Upper lobe of left lung (tissue), 6 donors: Measurements from ENCODE around the gene SYDE1. TPM values are rescaled to one million over a fixed set of nuclear protein-coding genes. Genes with fewer than 3 reads are reported as not detected.

Experiments
- ATAC-seq, 2 donors: fragments of 200-7000 bp; cut with Tn5 transposase; one replicate each; pipeline ENCODE4 v1.9.1; 2022; ENCODE audit warnings: mild to moderate bottlenecking in 2 of 2, moderate library complexity in 2 of 2; ENCODE audit not compliant: low FRiP score in 2 of 2
- DNase-seq, 2 donors: peaks; one replicate each; pipeline ENCODE4 v3.0.0-alpha.2; 2019 to 2020
- H3K27ac ChIP-seq, 4 donors: fragments of 200-600 bp; sonication (generic); one replicate each; pipeline ENCODE4 v1.5.1; 2016 to 2019
- H3K27me3 ChIP-seq, 4 donors: fragments of 200-600 bp; sonication (generic); one replicate each; pipeline ENCODE4 v1.5.1; 2017 to 2019
- H3K36me3 ChIP-seq, 4 donors: fragments of 200-600 bp; sonication (generic); one replicate each; pipeline ENCODE4 v1.5.1; 2016 to 2019
- H3K4me1 ChIP-seq, 4 donors: fragments of 200-600 bp; sonication (generic); one replicate each; pipeline ENCODE4 v1.5.1; 2018 to 2019
- H3K4me3 ChIP-seq, 4 donors: fragments of 200-600 bp; sonication (generic); one replicate each; pipeline ENCODE4 v1.5.1; 2017 to 2019; ENCODE audit warnings: mild to moderate bottlenecking in 2 of 4, moderate library complexity in 1 of 4
- H3K9me3 ChIP-seq, 4 donors: fragments of 200-600 bp; sonication (generic); one replicate each; pipeline ENCODE4 v1.5.1; 2018 to 2019
- CTCF ChIP-seq, 6 experiments: fragments of 450-650 bp in 4 of 6; fragments of 200-600 bp in 2 of 6; sonication (generic) in 2 of 6; IDR thresholded peaks; one replicate each; pipeline ENCODE4 v1.5.1; 2016 to 2019; ENCODE audit warnings: antibody characterized with exemption in 6 of 6
- EP300 ChIP-seq, 4 donors: sonication (generic); formaldehyde crosslinking; IDR thresholded peaks; one replicate each; pipeline ENCODE4 v1.5.1; 2017; ENCODE audit warnings: antibody characterized with exemption in 4 of 4, control low read depth in 2 of 4
- POLR2A ChIP-seq, 4 donors: fragments of 450-650 bp; IDR thresholded peaks; one replicate each; pipeline ENCODE4 v1.5.1; 2016 to 2017; ENCODE audit warnings: antibody characterized with exemption in 4 of 4, mild to moderate bottlenecking in 2 of 4
- POLR2AphosphoS5 ChIP-seq, 2 donors: sonication (generic); formaldehyde crosslinking; IDR thresholded peaks; one replicate each; pipeline ENCODE4 v1.5.1; 2017; ENCODE audit warnings: antibody characterized with exemption in 2 of 2
- WGBS, 2 donors: methylation state at CpG; one replicate each; pipeline ENCODE4 v1.1.5; 2017 to 2018; 5-methylcytosine and 5-hydroxymethylcytosine counted together
- total RNA-seq, 6 donors: library from RNA; depleted of rRNA in 4 of 6; stranded (reverse); fragments of >200 nt in 4 of 6; gene quantifications; one replicate each; pipeline versions ENCODE4 v1.1.0 to v1.2.1, GENCODE V29; 2016 to 2021
- donor health status: DM: no; HTN: no; CAD: no; lungs with moderate emphysema.
- donor health status: DM: no; HTN: yes; CAD: no; lungs with severe emphysema.

SYDE1 gene
- total RNA-seq, 6 donors from 2014 or later: 7.0 to 28.4 (median 14.2) TPM

GRCh38 chr19:15141143-15141542, 33.9 kb downstream of the SYDE1 start:
- 82 to 89% methylated on average over 25 of the region's 25 CpGs for WGBS, 2 donors

GRCh38 chr19:15142313-15142712, 35.1 kb downstream of the SYDE1 start:
- Histone ChIP-seq H3K36me3 (no peaks in the 10 kb centered on the region), H3K27ac (no peak overlapping the region), H3K27me3 (no peaks in the 10 kb centered on the region), H3K9me3 (peaks cover 0 to 5% (median 0%) of the 10 kb centered on the region in 4 donors), H3K4me1 (no peaks in the 10 kb centered on the region), H3K4me3 (no peak overlapping the region)
- TF ChIP-seq POLR2A (IDR thresholded peaks at IDR 0.05) (no peak), CTCF (IDR thresholded peaks at IDR 0.05) (no peak), POLR2AphosphoS5 (IDR thresholded peaks at IDR 0.05) (no peak), EP300 (IDR thresholded peaks at IDR 0.05) (no peak)
- WGBS, 2 donors: 79 to 87% methylated on average over 5 of the region's 5 CpGs
- no peak for ATAC-seq
- no peak for DNase-seq

More at GRCh38 chr19:15141143-15141542, 33.9 kb downstream of the SYDE1 start:
- Histone ChIP-seq H3K9me3 (peaks cover 0 to 5% (median 0%) of the 10 kb centered on the region in 4 donors), H3K36me3 (no peaks in the 10 kb centered on the region), H3K27me3 (no peaks in the 10 kb centered on the region), H3K4me1 (no peaks in the 10 kb centered on the region), H3K4me3 (no peak overlapping the region), H3K27ac (no peak overlapping the region)
- TF ChIP-seq CTCF (IDR thresholded peaks at IDR 0.05) (no peak), POLR2AphosphoS5 (IDR thresholded peaks at IDR 0.05) (no peak), EP300 (IDR thresholded peaks at IDR 0.05) (no peak), POLR2A (IDR thresholded peaks at IDR 0.05) (no peak)
- ATAC-seq (no peak), DNase-seq (peak in 1 of 2 donors; percentile 59)

- TF ChIP-seq POLR2A (IDR thresholded peaks at IDR 0.05): no peak
- no peak for TF ChIP-seq POLR2AphosphoS5 (IDR thresholded peaks at IDR 0.05)
- no peak for TF ChIP-seq CTCF (IDR thresholded peaks at IDR 0.05)
- no peak for TF ChIP-seq EP300 (IDR thresholded peaks at IDR 0.05)
- ATAC-seq (no peak), DNase-seq (no peak)
- no peaks in the 10 kb centered on the region for H3K4me1 ChIP-seq
- H3K27ac ChIP-seq: no peak overlapping the region
- no peak overlapping the region for H3K4me3 ChIP-seq
- no peaks in the 10 kb centered on the region for H3K27me3 ChIP-seq
- peaks cover 0 to 5% (median 0%) of the 10 kb centered on the region in 4 donors for H3K9me3 ChIP-seq
- 50 to 100% methylated on average over 1 of the region's 1 CpG for WGBS, 2 donors
- no peaks in the 10 kb centered on the region for H3K36me3 ChIP-seq
Measured at GRCh38 chr19:15144046-15144646, 36.9 kb downstream of the SYDE1 start.

- Histone ChIP-seq H3K4me3 (no peak overlapping the region), H3K36me3 (no peaks in the 10 kb centered on the region), H3K4me1 (peaks cover 0 to 3% (median 0%) of the 10 kb centered on the region in 4 donors), H3K27me3 (no peaks in the 10 kb centered on the region), H3K9me3 (no peaks in the 10 kb centered on the region), H3K27ac (no peak overlapping the region)
- TF ChIP-seq CTCF (IDR thresholded peaks at IDR 0.05) (no peak), POLR2A (IDR thresholded peaks at IDR 0.05) (no peak), POLR2AphosphoS5 (IDR thresholded peaks at IDR 0.05) (no peak), EP300 (IDR thresholded peaks at IDR 0.05) (no peak)
- ATAC-seq: no peak
- WGBS, 2 donors: 75 to 100% methylated on average over 1 of the region's 1 CpG
- DNase-seq: no peak
Measured at GRCh38 chr19:15147090-15147489, 39.9 kb downstream of the SYDE1 start.

GRCh38 chr19:15149737-15150136, 42.5 kb downstream of the SYDE1 start:
- peaks cover 0 to 6% (median 0%) of the 10 kb centered on the region in 4 donors for H3K9me3 ChIP-seq
- no peak for DNase-seq
- ATAC-seq: peak in 1 of 2 donors; percentile 41
- no peak overlapping the region for H3K4me3 ChIP-seq
- H3K27ac ChIP-seq: no peak overlapping the region
- peaks cover 0 to 3% (median 0%) of the 10 kb centered on the region in 4 donors for H3K4me1 ChIP-seq
- TF ChIP-seq EP300 (IDR thresholded peaks at IDR 0.05) (no peak), POLR2AphosphoS5 (IDR thresholded peaks at IDR 0.05) (no peak), CTCF (IDR thresholded peaks at IDR 0.05) (no peak), POLR2A (IDR thresholded peaks at IDR 0.05) (no peak)
- no peaks in the 10 kb centered on the region for H3K36me3 ChIP-seq
- 59 to 72% methylated on average over 5 of the region's 5 CpGs for WGBS, 2 donors
- no peaks in the 10 kb centered on the region for H3K27me3 ChIP-seq
